Panc1 (cell line): ENCODE results near the gene RFTN1. TPM values are rescaled to one million over a fixed set of nuclear protein-coding genes. Genes with fewer than 3 reads are reported as not detected.

Source experiments
- ATAC-seq: fragments of 200-7000 bp; cut with Tn5 transposase; 2 replicates; pipeline ENCODE4 v1.9.1; 2020; ENCODE audit warnings: mild to moderate bottlenecking, moderate library complexity
- BruUV-seq: library from RNA; stranded (reverse); fragments of 400-500 nt; replicated peaks from 2 replicates; lab custom pipeline; 2021; lab: Mats Ljungman, UMichigan
- CTCF ChIA-PET: fragments of 300-600 bp; sonication (Branson Sonifier 250); formaldehyde crosslinking; loops from one replicate; lab custom pipeline; 2022; ENCODE audit warnings: antibody characterized with exemption; lab: Charles Lee
- POLR2A ChIA-PET: fragments of 300-600 bp; sonication (Branson Sonifier 250); formaldehyde crosslinking; loops from one replicate; lab custom pipeline; 2022; ENCODE audit warnings: antibody characterized with exemption; lab: Charles Lee
- DNase-seq: peaks from one replicate; pipeline ENCODE4 v3.0.0-alpha.2; 2010; ENCODE audit warnings: low read depth, low spot score
- H3K27ac ChIP-seq: 2 replicates; pipeline ENCODE4 v1.5.1; 2011; ENCODE audit warnings: mild to moderate bottlenecking, low read length, inconsistent platforms
- H3K27me3 ChIP-seq: fragments of 200-500 bp; sonication (Bioruptor generic); 2 replicates; pipeline ENCODE4 v1.6.0; 2014; ENCODE audit warnings: low read length, inconsistent platforms; ENCODE audit not compliant: control insufficient read depth, insufficient read depth
- H3K36me3 ChIP-seq: fragments of 200-500 bp; sonication (Bioruptor generic); 2 replicates; pipeline ENCODE4 v1.5.1; 2014; ENCODE audit warnings: inconsistent platforms, mild to moderate bottlenecking, low read length, moderate library complexity; ENCODE audit not compliant: control insufficient read depth, insufficient read depth
- H3K4me1 ChIP-seq: 2 replicates; pipeline ENCODE4 v1.5.1; 2011; ENCODE audit warnings: inconsistent platforms, mild to moderate bottlenecking, low read length, moderate library complexity; ENCODE audit not compliant: control insufficient read depth, insufficient read depth
- H3K4me3 ChIP-seq, 2 experiments: 2 replicates each; pipeline ENCODE4 v1.5.1; 2011 to 2012; ENCODE audit warnings: low read depth in 2 of 2, low read length in 2 of 2, mild to moderate bottlenecking in 2 of 2, inconsistent platforms in 1 of 2, moderate library complexity in 1 of 2
- H3K9me3 ChIP-seq: fragments of 200-500 bp; sonication (Bioruptor generic); 2 replicates; pipeline ENCODE4 v1.5.1; 2014; ENCODE audit warnings: low read depth, mild to moderate bottlenecking, inconsistent platforms, low read length, moderate library complexity; ENCODE audit not compliant: control insufficient read depth, insufficient read depth
- POLR2AphosphoS5 ChIP-seq: IDR thresholded peaks from 2 replicates; pipeline ENCODE4 v1.6.1; 2012; ENCODE audit warnings: mild to moderate bottlenecking, low read depth, low read length, moderate library complexity
- SIN3A ChIP-seq: IDR thresholded peaks from 2 replicates; pipeline ENCODE4 v1.6.1; 2012; ENCODE audit warnings: low read depth, mild to moderate bottlenecking, low read length, moderate library complexity, borderline replicate concordance; ENCODE audit not compliant: insufficient read depth
- TCF7L2 ChIP-seq: IDR thresholded peaks from 2 replicates; pipeline ENCODE4 v1.6.1; 2011; ENCODE audit warnings: mild to moderate bottlenecking, low read depth, low read length, inconsistent platforms
- in situ Hi-C: cut with HindIII; loops from 2 replicates; pipeline ENCODE4 v1.10.0; 2016; ENCODE audit warnings: low sequenced_read_pairs, low pct_unique_long_range_greater_than_20kb
- intact Hi-C: fragments of 100-400 bp; cut with micrococcal nuclease; formaldehyde crosslinking; loops from one replicate; pipeline ENCODE4 v1.10.0; 2022; ENCODE audit not compliant: unreplicated experiment
- total RNA-seq: library from RNA; stranded (reverse); gene quantifications from one replicate; pipeline ENCODE4 v1.2.1, GENCODE V29; 2021; ENCODE audit not compliant: unreplicated experiment
- TF ChIP-seq, protein P1 (sequence below): fragments of 450-650 bp; IDR thresholded peaks from 2 replicates; pipeline ENCODE4 v1.5.1; 2017; ENCODE audit warnings: mild to moderate bottlenecking
- TF ChIP-seq, protein P2 (sequence below), 2 experiments: IDR thresholded peaks; 2 replicates each; pipeline ENCODE4 v1.6.1; 2011 to 2012; ENCODE audit warnings: low read depth in 2 of 2, control low read depth in 1 of 2, low read length in 1 of 2, mild to moderate bottlenecking in 1 of 2, moderate library complexity in 1 of 2; ENCODE audit not compliant: insufficient read depth in 1 of 2

Gene RFTN1
- total RNA-seq, 1 experiment from 2014 or later, result 0.90 TPM

DNA sequence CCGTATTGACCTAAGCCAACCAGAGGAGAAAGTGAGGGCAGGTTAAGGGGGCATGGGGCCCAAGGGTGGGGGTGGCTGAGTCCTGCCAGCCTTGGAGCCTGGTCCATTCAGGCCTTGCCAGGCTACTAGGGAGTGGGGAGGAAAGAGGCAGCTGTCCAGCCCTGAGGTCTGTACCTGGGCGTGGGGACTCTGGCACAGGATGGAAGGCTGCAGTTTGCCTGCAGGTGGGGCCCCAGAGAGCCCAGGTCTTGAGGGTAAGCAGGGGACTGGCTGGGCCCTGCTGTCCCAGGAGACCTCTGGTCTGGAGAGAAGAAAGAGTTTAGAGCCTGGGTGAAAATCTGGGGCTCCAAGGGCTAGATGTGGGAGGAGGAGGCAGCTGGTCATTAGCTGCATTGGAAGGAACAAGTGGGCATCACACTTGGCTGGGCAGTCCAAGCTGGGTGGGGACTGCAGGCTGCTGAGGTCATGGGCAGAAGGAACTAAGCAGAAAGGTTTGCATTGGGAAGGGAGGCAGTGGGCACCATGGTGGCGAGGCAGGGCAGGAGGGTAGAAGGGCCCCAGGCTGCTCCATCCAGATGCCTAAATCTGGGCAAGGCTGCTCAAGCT is 140.1 kb downstream of the RFTN1 start:
- in situ Hi-C loops, result no loop called here
- no peaks in the 10 kb centered on the region for H3K27me3 ChIP-seq
- no peak overlapping the region for H3K27ac ChIP-seq
- no peaks in the 10 kb centered on the region for H3K36me3 ChIP-seq
- no peaks in the 10 kb centered on the region for H3K4me1 ChIP-seq
- POLR2A ChIA-PET, result no interaction called here
- DNase-seq, result no peak
- intact Hi-C loops, result no loop called here
- CTCF ChIA-PET, result no interaction called here
- BruUV-seq, result no TSS peak
- no peaks in the 10 kb centered on the region for H3K9me3 ChIP-seq
- no peak for ATAC-seq
- H3K4me3 ChIP-seq, result no peak overlapping the region
- TF ChIP-seq, protein P1, sequence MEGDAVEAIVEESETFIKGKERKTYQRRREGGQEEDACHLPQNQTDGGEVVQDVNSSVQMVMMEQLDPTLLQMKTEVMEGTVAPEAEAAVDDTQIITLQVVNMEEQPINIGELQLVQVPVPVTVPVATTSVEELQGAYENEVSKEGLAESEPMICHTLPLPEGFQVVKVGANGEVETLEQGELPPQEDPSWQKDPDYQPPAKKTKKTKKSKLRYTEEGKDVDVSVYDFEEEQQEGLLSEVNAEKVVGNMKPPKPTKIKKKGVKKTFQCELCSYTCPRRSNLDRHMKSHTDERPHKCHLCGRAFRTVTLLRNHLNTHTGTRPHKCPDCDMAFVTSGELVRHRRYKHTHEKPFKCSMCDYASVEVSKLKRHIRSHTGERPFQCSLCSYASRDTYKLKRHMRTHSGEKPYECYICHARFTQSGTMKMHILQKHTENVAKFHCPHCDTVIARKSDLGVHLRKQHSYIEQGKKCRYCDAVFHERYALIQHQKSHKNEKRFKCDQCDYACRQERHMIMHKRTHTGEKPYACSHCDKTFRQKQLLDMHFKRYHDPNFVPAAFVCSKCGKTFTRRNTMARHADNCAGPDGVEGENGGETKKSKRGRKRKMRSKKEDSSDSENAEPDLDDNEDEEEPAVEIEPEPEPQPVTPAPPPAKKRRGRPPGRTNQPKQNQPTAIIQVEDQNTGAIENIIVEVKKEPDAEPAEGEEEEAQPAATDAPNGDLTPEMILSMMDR, result no peak
- TF ChIP-seq POLR2AphosphoS5 (no peak), SIN3A (no peak), TCF7L2 (no peak)
- TF ChIP-seq, protein P2, sequence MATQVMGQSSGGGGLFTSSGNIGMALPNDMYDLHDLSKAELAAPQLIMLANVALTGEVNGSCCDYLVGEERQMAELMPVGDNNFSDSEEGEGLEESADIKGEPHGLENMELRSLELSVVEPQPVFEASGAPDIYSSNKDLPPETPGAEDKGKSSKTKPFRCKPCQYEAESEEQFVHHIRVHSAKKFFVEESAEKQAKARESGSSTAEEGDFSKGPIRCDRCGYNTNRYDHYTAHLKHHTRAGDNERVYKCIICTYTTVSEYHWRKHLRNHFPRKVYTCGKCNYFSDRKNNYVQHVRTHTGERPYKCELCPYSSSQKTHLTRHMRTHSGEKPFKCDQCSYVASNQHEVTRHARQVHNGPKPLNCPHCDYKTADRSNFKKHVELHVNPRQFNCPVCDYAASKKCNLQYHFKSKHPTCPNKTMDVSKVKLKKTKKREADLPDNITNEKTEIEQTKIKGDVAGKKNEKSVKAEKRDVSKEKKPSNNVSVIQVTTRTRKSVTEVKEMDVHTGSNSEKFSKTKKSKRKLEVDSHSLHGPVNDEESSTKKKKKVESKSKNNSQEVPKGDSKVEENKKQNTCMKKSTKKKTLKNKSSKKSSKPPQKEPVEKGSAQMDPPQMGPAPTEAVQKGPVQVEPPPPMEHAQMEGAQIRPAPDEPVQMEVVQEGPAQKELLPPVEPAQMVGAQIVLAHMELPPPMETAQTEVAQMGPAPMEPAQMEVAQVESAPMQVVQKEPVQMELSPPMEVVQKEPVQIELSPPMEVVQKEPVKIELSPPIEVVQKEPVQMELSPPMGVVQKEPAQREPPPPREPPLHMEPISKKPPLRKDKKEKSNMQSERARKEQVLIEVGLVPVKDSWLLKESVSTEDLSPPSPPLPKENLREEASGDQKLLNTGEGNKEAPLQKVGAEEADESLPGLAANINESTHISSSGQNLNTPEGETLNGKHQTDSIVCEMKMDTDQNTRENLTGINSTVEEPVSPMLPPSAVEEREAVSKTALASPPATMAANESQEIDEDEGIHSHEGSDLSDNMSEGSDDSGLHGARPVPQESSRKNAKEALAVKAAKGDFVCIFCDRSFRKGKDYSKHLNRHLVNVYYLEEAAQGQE (IDR thresholded peaks at IDR 0.05; ENCODE audit: insufficient read depth in 1 of 2, low read depth in 2 of 2, low read length in 1 of 2), result no peak

DNA sequence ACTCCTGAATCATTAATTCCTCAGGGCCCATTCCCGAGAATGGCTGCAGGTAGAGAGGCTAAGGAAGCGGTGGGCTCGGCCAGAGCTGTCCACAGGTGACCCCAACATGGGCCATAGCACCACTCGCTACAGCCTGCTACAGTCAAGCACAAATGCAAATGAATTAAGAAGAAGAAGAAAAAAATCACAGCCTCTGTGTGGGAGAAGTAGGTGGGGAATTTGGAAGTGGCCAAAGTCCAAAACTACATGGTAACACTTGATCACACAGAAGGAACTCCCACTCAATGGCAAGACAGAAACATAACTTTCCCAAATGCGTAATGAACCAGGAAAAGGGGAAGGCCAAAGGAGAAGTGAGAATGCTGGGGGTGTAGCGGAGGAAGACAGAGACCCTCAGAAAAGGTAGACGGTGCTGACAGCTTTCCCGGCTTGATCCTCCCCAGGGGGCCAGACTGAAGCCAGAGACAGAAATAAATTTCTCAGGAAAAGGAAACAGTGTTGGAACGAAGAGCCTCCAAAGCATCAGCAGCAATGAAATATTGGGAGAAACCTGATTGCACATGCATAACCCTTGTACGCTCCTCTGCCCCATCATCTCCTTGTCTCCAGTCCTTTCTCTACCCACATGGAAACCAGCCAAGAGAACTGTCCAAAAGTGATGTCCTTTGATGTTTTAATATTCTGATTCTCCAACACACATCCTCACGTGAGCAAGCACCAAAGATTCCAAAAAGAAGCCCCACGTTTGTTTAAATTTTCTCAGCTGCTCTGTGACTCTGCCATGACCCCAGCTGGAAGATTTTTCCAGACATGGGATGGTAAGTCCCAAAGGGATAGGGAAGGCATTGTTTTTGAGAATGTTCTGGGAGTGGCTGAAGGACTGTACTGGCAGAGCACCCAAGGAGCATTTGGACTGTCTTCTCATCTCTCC is 140.9 kb downstream of the RFTN1 start:
- Histone ChIP-seq H3K4me3 (no peak overlapping the region), H3K27ac (no peak overlapping the region), H3K27me3 (no peaks in the 10 kb centered on the region), H3K36me3 (no peaks in the 10 kb centered on the region), H3K9me3 (no peaks in the 10 kb centered on the region), H3K4me1 (no peaks in the 10 kb centered on the region)
- ChIA-PET POLR2A (no interaction called here), CTCF (no interaction called here)
- no TSS peak for BruUV-seq
- DNase-seq (no peak), ATAC-seq (no peak)
- no peak for TF ChIP-seq SIN3A
- TF ChIP-seq, protein P2 (IDR thresholded peaks at IDR 0.05; ENCODE audit: insufficient read depth in 1 of 2, low read depth in 2 of 2, low read length in 1 of 2), result no peak
- TF ChIP-seq POLR2AphosphoS5, result no peak
- no peak for TF ChIP-seq TCF7L2
- TF ChIP-seq, protein P1, result no peak
- in situ Hi-C loops (no loop called here), intact Hi-C loops (no loop called here)
